K562 (cell line): ENCODE measurements around the gene SPINT2. TPM values are rescaled to one million over a fixed set of nuclear protein-coding genes. Genes with fewer than 3 reads are reported as not detected.

Experiments used
- ATAC-seq: fragments of 200-7000 bp; cut with Tn5 transposase; 3 replicates; pipeline ENCODE4 v1.9.1; 2020; ENCODE audit warnings: moderate library complexity
- BruUV-seq: library from RNA; stranded (reverse); fragments of 400-500 nt; replicated peaks from 2 replicates; lab custom pipeline; 2021; lab: Mats Ljungman, UMichigan
- CTCF ChIA-PET: fragments of 300-600 bp; formaldehyde crosslinking; extraction: SDS; loops from one replicate; lab custom pipeline; 2021; ENCODE audit warnings: low intra/inter-chr PET ratio; lab: Yijun Ruan, JAX
- POLR2A ChIA-PET: fragments of 300-600, 350-650 bp; sonication (Branson Sonifier 250); formaldehyde crosslinking; extraction: SDS; loops from one replicate; lab custom pipeline; 2021; ENCODE audit warnings: antibody characterized with exemption, inconsistent platforms; lab: Yijun Ruan, JAX
- DNase-seq, 4 experiments: peaks; one replicate each; pipeline versions ENCODE4 v3.0.0 to v3.0.0-alpha.2; 2011 to 2018; ENCODE audit warnings: low spot score in 3 of 4, mixed read lengths in 3 of 4; ENCODE audit errors: extremely low read depth in 1 of 4
- FAIRE-seq: peaks from 2 replicates; lab custom pipeline; 2011; peaks lifted over from hg19 to GRCh38; lab: Jason Lieb, UNC
- H2AFZ ChIP-seq: 2 replicates; pipeline ENCODE4 v1.6.0; 2011; ENCODE audit warnings: low read depth, low read length, control low read depth, inconsistent platforms
- H3K27ac ChIP-seq: fragments of 200-600 bp; 3 replicates; pipeline ENCODE4 v1.8.0; 2011; ENCODE audit warnings: low read depth, mild to moderate bottlenecking, control low read depth, inconsistent platforms, low read length, moderate library complexity, mixed read lengths; ENCODE audit errors: extremely low read depth
- H3K27me3 ChIP-seq, 2 experiments: fragments of 300-600 bp in 1 of 2; 2 replicates in 1 of 2; 3 replicates in 1 of 2; pipeline versions ENCODE4 v1.6.0 to v1.8.0; 2011; ENCODE audit warnings: inconsistent platforms in 2 of 2, low read length in 2 of 2, mild to moderate bottlenecking in 1 of 2, mixed read lengths in 1 of 2, moderate library complexity in 1 of 2; ENCODE audit not compliant: control insufficient read depth in 2 of 2, insufficient read depth in 2 of 2
- H3K36me3 ChIP-seq: fragments of 300-600 bp; 3 replicates; pipeline ENCODE4 v1.8.0; 2011; ENCODE audit warnings: mild to moderate bottlenecking, low read length, inconsistent platforms; ENCODE audit not compliant: control insufficient read depth, insufficient read depth
- H3K4me1 ChIP-seq, 2 experiments: fragments of 200-600 bp in 1 of 2; replicated peaks in 1 of 2; 2 replicates in 1 of 2; 3 replicates in 1 of 2; pipeline versions ENCODE4 v1.5.1 to v1.8.0; 2011; ENCODE audit warnings: inconsistent platforms in 2 of 2, low read length in 2 of 2, mild to moderate bottlenecking in 1 of 2, mixed read lengths in 1 of 2, moderate library complexity in 1 of 2; ENCODE audit not compliant: control insufficient read depth in 2 of 2, insufficient read depth in 2 of 2
- H3K4me2 ChIP-seq: 2 replicates; pipeline ENCODE4 v1.6.1; 2011; ENCODE audit warnings: low read length, control low read depth, inconsistent platforms, mixed read lengths; ENCODE audit not compliant: insufficient read depth
- H3K4me3 ChIP-seq: fragments of 200-600 bp; sonication (generic), shearing (Covaris generic); 2 replicates; pipeline ENCODE4 v1.5.1; 2016; ENCODE audit warnings: control low read depth, inconsistent platforms
- H3K79me2 ChIP-seq: fragments of 200-600 bp; 3 replicates; pipeline ENCODE4 v1.8.0; 2011; ENCODE audit warnings: low read length, inconsistent platforms; ENCODE audit not compliant: control insufficient read depth, insufficient read depth
- H3K9ac ChIP-seq, 2 experiments: 2 replicates each; pipeline versions ENCODE4 v1.6.0 to v1.6.1; 2011; ENCODE audit warnings: low read depth in 2 of 2, low read length in 2 of 2, control low read depth in 1 of 2, inconsistent platforms in 1 of 2, mild to moderate bottlenecking in 1 of 2, mixed read lengths in 1 of 2; ENCODE audit not compliant: insufficient read depth in 1 of 2
- H3K9me1 ChIP-seq: one replicate; pipeline ENCODE4 v1.6.0; 2011; ENCODE audit warnings: inconsistent platforms, mild to moderate bottlenecking, low read length, moderate library complexity; ENCODE audit not compliant: control insufficient read depth, insufficient read depth
- H3K9me3 ChIP-seq: replicated peaks from 2 replicates; pipeline ENCODE4 v1.5.1; 2011; ENCODE audit warnings: low read depth, low read length, inconsistent platforms; ENCODE audit not compliant: control insufficient read depth, insufficient read depth
- H4K20me1 ChIP-seq: replicated peaks from 2 replicates; pipeline ENCODE4 v1.6.1; 2011; ENCODE audit warnings: low read length, inconsistent platforms, mixed read lengths; ENCODE audit not compliant: control insufficient read depth, insufficient read depth
- BCOR ChIP-seq: fragments of 450-650 bp; IDR thresholded peaks from 2 replicates; pipeline ENCODE4 v1.6.1; 2016
- FOXM1 ChIP-seq, 2 experiments: fragments of 450-650 bp in 1 of 2; sonication (generic) in 1 of 2; formaldehyde crosslinking in 1 of 2; IDR thresholded peaks; 2 replicates each; pipeline versions ENCODE4 v1.6.1 to v1.9.0; 2017 to 2022; ENCODE audit warnings: low read depth in 2 of 2, mild to moderate bottlenecking in 2 of 2, missing genetic modification reagents in 1 of 2, moderate library complexity in 1 of 2
- GABPB2 ChIP-seq: fragments of 250-450 bp; sonication (Bioruptor Pico); conservative IDR thresholded peaks from 2 replicates; pipeline ENCODE4 v1.5.1; 2021; ENCODE audit warnings: mild to moderate bottlenecking
- MED1 ChIP-seq: sonication (generic); formaldehyde crosslinking; IDR thresholded peaks from 2 replicates; pipeline ENCODE4 v1.8.1; 2023; ENCODE audit warnings: missing genetic modification reagents, borderline replicate concordance
- MEF2A ChIP-seq: IDR thresholded peaks from 2 replicates; pipeline ENCODE4 v1.6.1; 2011; ENCODE audit warnings: low read depth, mild to moderate bottlenecking, low read length, moderate library complexity; ENCODE audit not compliant: control insufficient read depth
- POLR3G ChIP-seq: IDR thresholded peaks from 2 replicates; pipeline ENCODE4 v1.6.1; 2011; ENCODE audit not compliant: insufficient read length, insufficient replicate concordance; ENCODE audit errors: extremely low read depth
- WGBS: fragments of 100-300 bp; shearing (Covaris generic); methylation state at CpG from one replicate; pipeline ENCODE4 v1.1.6; 2016; ENCODE audit warnings: low coverage, mixed read lengths; ENCODE audit not compliant: insufficient coverage; ENCODE audit errors: missing lambda C conversion rate; 5-methylcytosine and 5-hydroxymethylcytosine counted together
- in situ Hi-C: fragments of 300-500 bp; cut with MboI; formaldehyde crosslinking; loops from 4 replicates; pipeline ENCODE4 v1.15.0; 2018; ENCODE audit warnings: inconsistent platforms, mixed read lengths
- intact Hi-C: fragments of 100-400 bp; cut with micrococcal nuclease; formaldehyde crosslinking; loops from 2 replicates; pipeline ENCODE4 v1.14.2; 2022
- polyA plus RNA-seq, 8 experiments: library from polyadenylated mRNA; depleted of rRNA in 4 of 8; stranded (reverse) in 5 of 8; unstranded in 3 of 8; fragments of >200 nt; fragmentation: Nextera tagmentation in 2 of 8; fragmentation: Illumina TruSeq in 1 of 8; extraction: Ambion mirVana in 2 of 8; extraction: Trizol in 1 of 8; gene quantifications; 2 replicates each; pipeline versions ENCODE4 v1.2.1 to v1.2.3, GENCODE V29; 2011 to 2014; ENCODE audit warnings: inconsistent platforms in 1 of 8, missing spikeins in 1 of 8
- total RNA-seq, 7 experiments: library from RNA; depleted of rRNA in 6 of 7; stranded (reverse); fragments of >200 nt in 6 of 7; fragmentation: Illumina TruSeq in 2 of 7; extraction: Trizol in 2 of 7; gene quantifications; 2 replicates each; pipeline versions ENCODE4 v1.2.1 to v1.2.3, GENCODE V29; 2011 to 2021; ENCODE audit warnings: low replicate concordance in 1 of 7
- TF ChIP-seq, protein P1 (sequence below): IDR thresholded peaks from 2 replicates; pipeline ENCODE4 v1.6.1; 2014; ENCODE audit warnings: antibody characterized with exemption
- TF ChIP-seq, protein P2 (sequence below): conservative IDR thresholded peaks from 2 replicates; pipeline ENCODE4 v1.6.1; 2011; ENCODE audit warnings: low read depth, mild to moderate bottlenecking, low read length; ENCODE audit not compliant: control insufficient read depth
- TF ChIP-seq, protein P3 (sequence below): sonication (generic); formaldehyde crosslinking; IDR thresholded peaks from 2 replicates; pipeline ENCODE4 v1.8.0; 2022; ENCODE audit warnings: missing genetic modification reagents, mild to moderate bottlenecking, borderline replicate concordance
- TF ChIP-seq, protein P4 (sequence below), 2 experiments: fragments of 450-650 bp; formaldehyde crosslinking in 1 of 2; IDR thresholded peaks; 2 replicates each; pipeline versions ENCODE4 v1.4.0 to v1.6.1; 2014 to 2020; ENCODE audit warnings: mild to moderate bottlenecking in 2 of 2, borderline replicate concordance in 1 of 2, low read depth in 1 of 2

Gene SPINT2
- total and polyA plus RNA-seq, 9 of the 15 experiments (the other 6 are each of a cell fraction or from before 2014, with no cell fraction given), result 0.65 to 4.5 (median 3.4) TPM

DNA sequence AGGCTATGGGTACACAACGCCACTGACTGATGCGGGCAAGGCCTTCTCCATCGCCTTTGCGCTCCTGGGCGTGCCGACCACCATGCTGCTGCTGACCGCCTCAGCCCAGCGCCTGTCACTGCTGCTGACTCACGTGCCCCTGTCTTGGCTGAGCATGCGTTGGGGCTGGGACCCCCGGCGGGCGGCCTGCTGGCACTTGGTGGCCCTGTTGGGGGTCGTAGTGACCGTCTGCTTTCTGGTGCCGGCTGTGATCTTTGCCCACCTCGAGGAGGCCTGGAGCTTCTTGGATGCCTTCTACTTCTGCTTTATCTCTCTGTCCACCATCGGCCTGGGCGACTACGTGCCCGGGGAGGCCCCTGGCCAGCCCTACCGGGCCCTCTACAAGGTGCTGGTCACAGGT lies 62.2 kb downstream of the SPINT2 start:
- POLR2A ChIA-PET, result interaction anchor here (0.5 to 1.6 kb wide), 2 partner anchors 96 to 857 kb away, joined by 4 read pairs; partner anchors contain the start of gene ZNF570
- no peaks in the 10 kb centered on the region for H3K9me3 ChIP-seq
- BruUV-seq, result no TSS peak
- H2AFZ ChIP-seq, result no peak overlapping the region
- H3K9me1 ChIP-seq, result no peaks in the 10 kb centered on the region
- in situ Hi-C loops, result loop anchor here (25.0 kb wide), 1 partner anchor 414 kb away; the partner anchor contains the start of genes SIPA1L3 and WDR87
- H3K4me1 ChIP-seq, result peaks cover 19 to 27% of the 10 kb centered on the region in 2 experiments
- WGBS, result 81% methylated on average over 21 of the region's 22 CpGs
- H3K4me2 ChIP-seq, result no peak overlapping the region
- no peaks in the 10 kb centered on the region for H3K79me2 ChIP-seq
- no peaks in the 10 kb centered on the region for H3K36me3 ChIP-seq
- CTCF ChIA-PET, result no interaction called here
- ATAC-seq (no peak), DNase-seq (no peak), FAIRE-seq (no peak)
- H3K9ac ChIP-seq, result peak overlapping the region in 1 of 2 experiments; percentile 52; a peak in 2 of 4 replicates
- no peak overlapping the region for H3K27ac ChIP-seq
- intact Hi-C loops, result no loop called here
- no peak overlapping the region for H3K4me3 ChIP-seq
- no peaks in the 10 kb centered on the region for H4K20me1 ChIP-seq
- no peaks in the 10 kb centered on the region for H3K27me3 ChIP-seq
- TF ChIP-seq, protein P1, sequence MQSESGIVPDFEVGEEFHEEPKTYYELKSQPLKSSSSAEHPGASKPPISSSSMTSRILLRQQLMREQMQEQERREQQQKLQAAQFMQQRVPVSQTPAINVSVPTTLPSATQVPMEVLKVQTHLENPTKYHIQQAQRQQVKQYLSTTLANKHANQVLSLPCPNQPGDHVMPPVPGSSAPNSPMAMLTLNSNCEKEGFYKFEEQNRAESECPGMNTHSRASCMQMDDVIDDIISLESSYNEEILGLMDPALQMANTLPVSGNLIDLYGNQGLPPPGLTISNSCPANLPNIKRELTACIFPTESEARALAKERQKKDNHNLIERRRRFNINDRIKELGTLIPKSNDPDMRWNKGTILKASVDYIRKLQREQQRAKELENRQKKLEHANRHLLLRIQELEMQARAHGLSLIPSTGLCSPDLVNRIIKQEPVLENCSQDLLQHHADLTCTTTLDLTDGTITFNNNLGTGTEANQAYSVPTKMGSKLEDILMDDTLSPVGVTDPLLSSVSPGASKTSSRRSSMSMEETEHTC, result no peak
- TF ChIP-seq, protein P2, sequence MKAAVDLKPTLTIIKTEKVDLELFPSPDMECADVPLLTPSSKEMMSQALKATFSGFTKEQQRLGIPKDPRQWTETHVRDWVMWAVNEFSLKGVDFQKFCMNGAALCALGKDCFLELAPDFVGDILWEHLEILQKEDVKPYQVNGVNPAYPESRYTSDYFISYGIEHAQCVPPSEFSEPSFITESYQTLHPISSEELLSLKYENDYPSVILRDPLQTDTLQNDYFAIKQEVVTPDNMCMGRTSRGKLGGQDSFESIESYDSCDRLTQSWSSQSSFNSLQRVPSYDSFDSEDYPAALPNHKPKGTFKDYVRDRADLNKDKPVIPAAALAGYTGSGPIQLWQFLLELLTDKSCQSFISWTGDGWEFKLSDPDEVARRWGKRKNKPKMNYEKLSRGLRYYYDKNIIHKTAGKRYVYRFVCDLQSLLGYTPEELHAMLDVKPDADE, result no peak
- TF ChIP-seq FOXM1 (IDR thresholded peaks at IDR 0.05; ENCODE audit: low read depth) (no peak), FOXM1 (CRISPR knock-in tag; IDR thresholded peaks at IDR 0.05; ENCODE audit: low read depth) (no peak), BCOR (no peak), MEF2A (no peak), POLR3G (no peak), GABPB2 (no peak), MED1 (CRISPR knock-in tag) (no peak)
- TF ChIP-seq, protein P3, sequence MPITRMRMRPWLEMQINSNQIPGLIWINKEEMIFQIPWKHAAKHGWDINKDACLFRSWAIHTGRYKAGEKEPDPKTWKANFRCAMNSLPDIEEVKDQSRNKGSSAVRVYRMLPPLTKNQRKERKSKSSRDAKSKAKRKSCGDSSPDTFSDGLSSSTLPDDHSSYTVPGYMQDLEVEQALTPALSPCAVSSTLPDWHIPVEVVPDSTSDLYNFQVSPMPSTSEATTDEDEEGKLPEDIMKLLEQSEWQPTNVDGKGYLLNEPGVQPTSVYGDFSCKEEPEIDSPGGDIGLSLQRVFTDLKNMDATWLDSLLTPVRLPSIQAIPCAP, result no peak
- TF ChIP-seq, protein P4, sequence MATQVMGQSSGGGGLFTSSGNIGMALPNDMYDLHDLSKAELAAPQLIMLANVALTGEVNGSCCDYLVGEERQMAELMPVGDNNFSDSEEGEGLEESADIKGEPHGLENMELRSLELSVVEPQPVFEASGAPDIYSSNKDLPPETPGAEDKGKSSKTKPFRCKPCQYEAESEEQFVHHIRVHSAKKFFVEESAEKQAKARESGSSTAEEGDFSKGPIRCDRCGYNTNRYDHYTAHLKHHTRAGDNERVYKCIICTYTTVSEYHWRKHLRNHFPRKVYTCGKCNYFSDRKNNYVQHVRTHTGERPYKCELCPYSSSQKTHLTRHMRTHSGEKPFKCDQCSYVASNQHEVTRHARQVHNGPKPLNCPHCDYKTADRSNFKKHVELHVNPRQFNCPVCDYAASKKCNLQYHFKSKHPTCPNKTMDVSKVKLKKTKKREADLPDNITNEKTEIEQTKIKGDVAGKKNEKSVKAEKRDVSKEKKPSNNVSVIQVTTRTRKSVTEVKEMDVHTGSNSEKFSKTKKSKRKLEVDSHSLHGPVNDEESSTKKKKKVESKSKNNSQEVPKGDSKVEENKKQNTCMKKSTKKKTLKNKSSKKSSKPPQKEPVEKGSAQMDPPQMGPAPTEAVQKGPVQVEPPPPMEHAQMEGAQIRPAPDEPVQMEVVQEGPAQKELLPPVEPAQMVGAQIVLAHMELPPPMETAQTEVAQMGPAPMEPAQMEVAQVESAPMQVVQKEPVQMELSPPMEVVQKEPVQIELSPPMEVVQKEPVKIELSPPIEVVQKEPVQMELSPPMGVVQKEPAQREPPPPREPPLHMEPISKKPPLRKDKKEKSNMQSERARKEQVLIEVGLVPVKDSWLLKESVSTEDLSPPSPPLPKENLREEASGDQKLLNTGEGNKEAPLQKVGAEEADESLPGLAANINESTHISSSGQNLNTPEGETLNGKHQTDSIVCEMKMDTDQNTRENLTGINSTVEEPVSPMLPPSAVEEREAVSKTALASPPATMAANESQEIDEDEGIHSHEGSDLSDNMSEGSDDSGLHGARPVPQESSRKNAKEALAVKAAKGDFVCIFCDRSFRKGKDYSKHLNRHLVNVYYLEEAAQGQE (IDR thresholded peaks at IDR 0.05; ENCODE audit: borderline replicate concordance), result no peak
- TF ChIP-seq, protein P4 (CRISPR knock-in tag; IDR thresholded peaks at IDR 0.05; ENCODE audit: low read depth), result no peak
